CD4-positive, alpha-beta T cell treated with Interferon alpha-2 for 1 hour (primary cell): ENCODE data around the gene AGMO.
"Not testable (repeated sequence)": the region's sequence is repeated elsewhere in the genome, so short reads cannot be mapped to it uniquely, and the experiment has no call there.

Source experiments
- DNase-seq, 2 donors: peaks; one replicate each; pipeline ENCODE4 v3.0.0-alpha.2; 2020 to 2022

The AGMO gene

DNA sequence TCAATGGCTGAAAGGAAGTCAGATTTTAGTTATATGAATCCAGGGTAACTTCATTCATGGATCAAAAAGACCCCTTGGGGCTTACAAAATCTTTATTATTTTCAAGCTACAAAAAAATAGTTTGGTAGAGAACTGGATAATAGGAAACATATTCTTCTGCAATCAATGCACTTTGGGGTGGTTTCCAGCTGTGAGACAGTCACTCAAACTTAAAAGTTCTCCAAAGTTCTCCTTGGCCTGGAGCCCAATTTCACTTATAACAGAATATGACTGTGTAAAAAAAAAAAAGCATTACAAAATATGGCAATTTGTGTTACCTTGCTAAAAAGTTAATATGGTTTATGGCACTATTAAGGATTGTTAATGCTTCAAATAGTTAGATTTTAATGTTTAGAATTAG lies 255.5 kb downstream of the AGMO start:
- DNase-seq, result no peak

DNA sequence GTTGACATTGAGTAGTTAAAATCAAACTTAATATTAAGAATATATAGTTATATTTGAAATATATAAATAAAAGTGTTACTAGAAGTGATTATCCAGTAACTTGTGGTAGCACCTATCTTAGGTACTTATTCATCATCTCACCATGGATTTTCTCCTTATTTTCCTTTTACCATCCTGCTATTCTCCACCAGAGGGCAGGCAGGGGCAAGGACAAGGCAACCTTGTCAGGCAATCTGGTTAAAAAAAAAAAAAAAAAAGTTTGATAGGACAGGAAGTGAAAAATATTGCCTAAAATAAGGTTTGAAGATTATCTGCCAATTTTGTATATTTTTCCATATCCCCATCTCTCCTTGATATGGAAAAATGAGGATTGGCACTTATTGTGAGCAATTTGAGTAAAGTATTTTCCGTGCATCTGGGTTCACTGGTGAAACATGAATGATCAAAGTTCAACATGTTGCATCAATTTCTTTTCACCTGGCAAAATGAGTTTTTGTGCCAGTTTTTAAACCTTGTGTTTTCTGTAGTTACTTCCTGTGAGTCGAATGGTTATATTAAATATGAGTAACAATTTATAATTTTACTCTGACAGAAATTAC lies 256.7 kb downstream of the AGMO start:
- no peak for DNase-seq

DNA sequence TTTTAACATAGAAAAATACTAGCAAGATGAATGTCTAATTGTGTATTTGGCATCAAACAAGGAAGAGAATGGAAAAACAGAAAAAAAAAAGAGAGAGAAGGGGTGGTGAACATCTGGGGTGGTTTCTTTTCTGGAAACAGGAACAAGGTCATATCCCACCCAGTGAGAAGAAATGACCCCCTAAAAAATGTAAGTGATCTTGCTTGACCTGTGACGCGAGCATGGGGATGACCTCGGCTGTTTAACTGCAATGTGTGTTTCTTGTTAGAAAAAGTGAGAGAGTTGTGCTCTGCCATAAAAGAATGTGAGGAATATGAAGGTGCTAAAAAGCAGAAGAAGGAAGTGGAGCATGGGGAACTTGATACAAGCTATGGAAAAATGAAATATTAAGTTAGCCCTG lies 258.5 kb downstream of the AGMO start:
- DNase-seq, result no peak

DNA sequence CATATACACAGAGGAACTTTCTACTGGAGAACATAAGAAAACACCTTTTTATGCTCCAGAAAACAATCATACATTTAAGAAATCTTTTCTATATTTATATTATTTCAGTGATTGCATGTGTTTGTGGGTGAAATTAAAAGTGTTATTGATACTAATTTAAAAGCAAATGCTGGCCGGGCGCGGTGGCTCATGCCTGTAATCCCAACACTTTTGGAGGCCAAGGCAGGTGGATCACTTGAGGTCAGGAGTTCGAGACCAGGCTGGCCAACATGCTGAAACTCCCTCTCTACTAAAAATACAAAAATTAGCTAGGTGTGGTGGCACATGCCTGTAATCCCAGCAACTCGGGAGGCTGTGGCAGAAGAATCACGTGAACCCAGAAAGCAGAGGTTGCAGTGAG lies 260.8 kb downstream of the AGMO start:
- not testable (repeated sequence) for DNase-seq

DNA sequence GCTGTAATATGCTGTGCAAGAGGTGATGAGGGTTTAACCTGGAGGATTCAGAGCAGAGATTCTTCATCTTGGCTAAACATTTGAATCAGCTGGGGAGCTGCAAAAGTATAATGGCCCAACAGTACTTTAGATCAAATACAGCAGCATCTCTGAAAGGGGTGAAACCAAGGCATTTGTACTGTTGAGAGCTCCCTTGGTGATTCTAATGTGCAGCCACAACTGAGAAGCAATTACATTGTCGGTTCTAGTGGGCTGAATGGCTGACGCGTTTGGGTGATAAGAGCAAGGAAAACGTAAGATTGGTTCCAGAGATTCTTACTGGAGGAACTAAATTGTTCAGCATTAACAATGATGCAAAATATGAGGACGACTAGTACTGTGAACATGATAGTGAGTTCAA lies 269.7 kb downstream of the AGMO start:
- no peak for DNase-seq

DNA sequence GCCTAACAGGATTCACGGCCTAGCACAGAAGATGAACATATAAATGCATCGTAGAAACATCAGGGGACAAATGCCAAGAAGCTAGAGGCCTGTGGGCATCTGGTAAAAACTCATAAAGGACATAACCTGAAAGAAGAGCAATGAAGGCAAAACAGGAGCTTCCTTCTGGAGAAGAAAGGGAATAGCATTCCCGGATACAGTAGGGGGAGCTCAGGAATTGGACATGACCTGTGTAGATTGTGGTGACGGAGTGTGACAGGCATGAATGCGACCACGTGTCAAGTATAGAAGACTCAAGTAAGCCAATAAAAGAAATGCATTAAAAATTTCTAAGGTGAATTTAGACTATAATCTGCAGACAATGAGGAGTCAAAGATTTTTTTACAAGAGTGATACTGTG lies 270.1 kb downstream of the AGMO start:
- DNase-seq, result no peak

DNA sequence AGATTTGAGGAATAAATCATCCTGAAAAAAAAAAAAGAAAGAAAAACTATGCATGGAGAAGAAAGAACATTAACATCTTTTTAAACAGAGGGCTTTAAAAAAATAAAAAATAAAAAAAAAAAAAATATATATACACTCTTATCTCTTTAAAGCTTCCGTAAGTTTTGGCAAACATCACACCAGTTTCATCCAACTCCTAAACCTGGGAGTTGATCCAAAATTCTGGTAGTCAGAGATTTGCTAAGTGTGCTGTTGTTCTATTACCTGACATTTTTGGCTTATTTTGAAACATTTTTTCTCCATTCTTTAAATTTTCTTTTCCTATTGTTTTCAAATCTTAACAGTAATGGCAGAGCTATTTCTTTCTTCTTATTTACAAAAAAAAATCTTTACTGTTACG lies 273.1 kb downstream of the AGMO start:
- no peak for DNase-seq

DNA sequence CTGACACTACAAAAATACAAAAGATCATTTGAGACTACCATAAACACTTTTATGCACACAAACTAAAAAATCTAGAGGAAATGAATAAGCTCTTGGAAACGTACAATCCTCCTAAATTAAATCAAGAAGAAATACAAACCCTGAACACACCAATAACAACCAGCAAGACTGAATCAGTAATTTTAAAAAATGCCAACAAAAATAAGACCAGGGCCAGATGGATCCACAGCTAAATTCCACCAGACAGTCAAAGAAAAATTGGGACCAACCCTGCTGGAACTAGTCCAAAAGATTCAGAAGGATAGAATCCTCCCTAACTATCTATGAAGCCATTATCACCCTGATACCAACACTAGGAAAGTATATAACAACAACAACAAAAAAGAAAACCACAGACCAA lies 277.4 kb downstream of the AGMO start:
- no peak for DNase-seq

DNA sequence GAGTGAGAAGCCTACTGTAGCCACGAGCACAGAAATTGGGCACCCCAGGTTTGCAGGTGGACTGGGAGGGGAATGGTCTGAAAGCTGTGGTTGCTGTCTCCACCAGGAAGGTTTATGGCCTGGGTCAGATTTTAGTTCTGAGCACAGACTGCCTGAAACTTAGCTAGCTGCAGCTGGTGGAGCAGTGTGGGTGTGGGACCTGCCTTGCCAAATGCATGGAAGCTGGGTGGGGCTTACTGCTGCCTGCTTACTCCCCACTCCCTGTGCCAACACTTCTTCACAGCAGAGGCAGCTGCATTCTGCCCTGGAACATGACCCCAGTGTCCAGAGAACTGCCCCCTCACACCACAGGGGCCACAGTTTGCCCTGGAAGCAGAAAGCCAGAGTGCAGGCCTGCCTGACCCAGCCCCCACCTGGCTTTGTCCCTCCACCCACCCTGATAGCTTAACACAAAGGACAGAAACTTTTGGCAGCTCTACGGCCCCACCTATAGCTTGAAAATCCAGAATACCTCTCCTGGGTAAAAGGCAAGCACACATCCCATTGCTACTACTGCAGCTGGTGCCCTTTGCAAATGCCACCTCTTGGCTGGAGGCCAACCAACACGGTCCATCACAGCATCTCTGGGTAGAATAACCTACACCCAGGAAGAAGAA lies 281.6 kb downstream of the AGMO start:
- DNase-seq, result no peak

DNA sequence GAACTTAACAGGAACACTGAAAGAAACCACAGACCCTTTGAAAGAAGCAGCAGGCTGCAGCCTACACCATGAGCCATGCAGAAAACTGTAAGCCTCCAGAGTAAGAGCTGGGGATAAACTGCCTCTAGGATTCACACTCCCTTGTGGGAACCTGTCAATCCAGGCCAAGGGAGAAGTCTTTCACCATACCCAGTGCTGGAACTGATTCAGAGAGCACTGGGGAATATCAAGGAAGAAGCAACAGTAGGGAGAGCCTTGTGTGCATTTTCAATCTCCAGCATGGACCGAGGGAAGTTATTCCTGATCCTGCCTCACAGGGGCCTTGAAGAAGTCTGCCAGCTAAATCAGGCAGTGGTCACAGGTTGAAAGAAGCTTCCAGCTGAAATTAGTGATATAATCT lies 282.2 kb downstream of the AGMO start:
- no peak for DNase-seq

DNA sequence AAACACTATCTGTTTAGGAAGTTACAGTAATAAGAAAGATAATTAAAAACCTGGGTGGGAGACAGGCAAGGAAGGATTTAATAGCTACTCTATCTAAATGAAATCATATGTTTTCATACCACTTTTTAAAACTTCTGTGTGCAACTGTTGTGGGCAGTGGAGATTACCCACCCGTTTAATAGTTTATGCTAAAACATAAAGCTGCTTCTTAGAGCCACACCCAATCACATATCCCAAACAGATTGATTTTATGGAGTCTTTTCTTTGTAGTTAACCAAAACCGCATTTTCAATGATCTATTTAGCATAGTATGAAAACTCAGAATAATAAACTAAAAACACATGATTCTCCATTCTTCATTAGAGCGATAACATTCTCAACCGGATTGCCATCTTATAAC lies 304.1 kb downstream of the AGMO start:
- no peak for DNase-seq

DNA sequence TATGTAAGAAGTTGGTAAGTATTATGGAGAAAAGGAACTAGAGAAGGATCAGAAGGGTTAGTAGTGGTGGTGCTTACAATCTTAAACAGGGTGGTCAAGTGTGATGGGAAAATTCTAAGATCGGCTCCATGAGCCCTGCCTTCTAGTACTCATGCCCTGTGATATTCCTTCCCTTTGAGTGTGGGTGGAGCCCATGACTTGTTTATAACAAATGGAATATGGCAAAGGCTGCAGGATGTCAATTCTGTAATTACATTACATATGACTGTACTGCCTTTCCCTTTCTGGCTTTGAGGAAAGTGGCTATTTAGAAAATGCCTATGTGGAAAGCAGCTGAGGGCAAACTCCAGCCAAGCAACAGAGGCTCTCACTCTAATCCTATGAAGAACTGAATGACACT lies 309.6 kb downstream of the AGMO start:
- no peak for DNase-seq

DNA sequence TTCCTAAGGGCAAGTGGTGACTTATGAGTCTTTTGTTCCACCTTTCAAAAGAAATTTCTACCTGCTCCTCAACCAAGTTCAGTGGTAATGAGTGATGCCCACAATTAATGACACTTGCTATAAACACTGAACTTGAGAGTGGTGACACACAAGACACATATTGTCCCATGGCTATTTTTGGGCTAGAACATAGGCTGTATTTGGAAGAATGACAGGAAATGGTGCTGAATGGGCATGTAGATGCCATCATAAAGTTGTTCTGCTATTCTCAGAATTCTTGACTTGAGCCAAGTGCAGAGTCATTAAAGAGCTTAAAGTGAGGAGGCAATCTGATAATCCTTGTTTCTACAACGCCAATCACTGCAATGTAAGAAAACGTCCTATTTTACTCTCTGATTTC lies 313.3 kb downstream of the AGMO start:
- DNase-seq, result no peak

DNA sequence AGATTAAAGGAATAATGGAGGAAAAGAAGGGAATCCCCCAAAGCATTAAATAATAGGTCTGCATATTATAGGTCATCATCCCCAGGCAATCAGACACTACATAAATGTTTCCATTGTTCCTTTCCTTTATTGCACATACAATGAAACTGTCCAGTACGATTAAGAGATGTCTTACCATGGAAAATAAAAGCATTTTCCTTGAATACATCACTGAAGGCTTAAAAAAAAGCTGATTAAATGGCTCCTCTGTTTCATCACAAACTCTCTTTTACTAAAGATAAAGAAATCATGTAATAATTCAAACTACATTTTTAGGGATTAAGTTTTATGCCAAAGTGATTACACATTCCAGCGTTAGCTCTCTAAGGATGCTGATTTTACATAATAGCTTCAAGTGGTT lies 316.0 kb downstream of the AGMO start:
- DNase-seq, result no peak

DNA sequence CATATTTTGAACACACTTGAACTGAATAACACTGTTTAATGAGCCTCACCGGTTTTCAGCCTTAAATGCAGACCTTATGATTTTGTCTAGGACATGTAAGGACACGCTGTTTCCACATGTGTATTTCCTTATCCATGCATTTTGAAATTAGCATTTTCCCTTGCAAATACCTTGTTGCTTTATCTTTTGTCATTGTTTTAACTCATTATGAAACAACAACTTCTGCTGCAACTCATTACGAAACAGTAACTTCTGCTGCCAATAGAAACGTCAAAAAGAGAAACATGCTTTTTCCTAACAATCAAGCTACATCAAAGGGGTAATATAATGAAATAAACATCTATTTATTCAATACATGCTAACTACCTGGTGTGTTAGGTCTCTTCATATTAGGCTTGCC lies 322.0 kb downstream of the AGMO start:
- no peak for DNase-seq

DNA sequence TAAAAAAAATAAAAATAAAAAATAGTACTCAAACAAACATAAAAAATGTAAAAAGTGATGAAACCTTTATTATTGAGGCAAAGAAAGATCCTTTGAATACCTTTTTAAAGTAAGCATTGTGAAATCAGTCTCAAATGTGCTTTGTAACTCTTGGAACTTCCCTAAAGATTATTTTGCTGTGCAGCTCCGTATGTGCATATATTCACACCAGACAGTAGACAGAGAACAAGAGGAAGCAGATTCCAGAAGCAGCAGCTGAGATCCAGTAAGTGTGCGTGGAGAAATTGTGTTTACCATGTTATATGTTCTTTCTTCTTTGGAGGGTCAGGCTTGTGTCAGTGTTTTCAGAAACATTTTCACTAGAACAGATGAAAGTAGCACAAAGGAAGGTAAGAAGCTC lies 324.9 kb downstream of the AGMO start:
- DNase-seq, result no peak

DNA sequence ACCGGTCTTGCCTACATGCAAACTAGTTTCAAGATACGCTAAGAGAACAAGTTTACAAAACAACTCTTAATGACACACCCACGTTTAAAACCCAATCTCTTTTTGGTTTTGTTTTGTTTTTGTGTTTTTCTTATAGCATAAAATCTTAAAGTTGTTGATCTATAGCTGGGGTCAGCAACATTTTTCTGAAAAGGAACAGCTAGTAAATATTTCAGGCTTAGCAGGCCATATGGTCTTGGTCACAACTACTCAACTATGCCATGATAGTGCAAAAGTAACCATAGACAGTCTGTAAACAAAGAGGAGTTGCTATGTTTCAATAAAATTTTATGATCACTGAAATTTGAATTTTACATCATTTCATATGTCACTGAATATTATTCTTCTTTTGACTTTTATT lies 327.4 kb downstream of the AGMO start:
- DNase-seq, result no peak

DNA sequence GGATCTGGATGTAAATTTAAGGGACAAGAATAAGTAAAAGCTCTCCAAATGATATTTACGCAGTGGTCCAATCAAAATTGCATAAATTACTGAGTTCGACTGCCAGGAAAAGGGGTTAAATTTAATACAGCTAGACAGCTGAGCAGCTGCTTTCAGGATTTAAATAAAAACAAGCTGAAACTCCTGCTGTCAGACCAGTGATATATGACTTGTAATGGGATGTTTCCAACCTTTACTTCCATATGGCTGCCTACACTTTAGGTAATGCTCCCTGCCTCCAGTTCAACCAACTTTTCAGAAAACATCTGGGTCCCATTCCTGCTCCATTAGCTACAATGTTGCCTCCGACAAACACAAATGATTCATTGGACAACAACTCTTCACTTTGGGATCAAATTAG lies 333.0 kb downstream of the AGMO start:
- DNase-seq, result no peak

DNA sequence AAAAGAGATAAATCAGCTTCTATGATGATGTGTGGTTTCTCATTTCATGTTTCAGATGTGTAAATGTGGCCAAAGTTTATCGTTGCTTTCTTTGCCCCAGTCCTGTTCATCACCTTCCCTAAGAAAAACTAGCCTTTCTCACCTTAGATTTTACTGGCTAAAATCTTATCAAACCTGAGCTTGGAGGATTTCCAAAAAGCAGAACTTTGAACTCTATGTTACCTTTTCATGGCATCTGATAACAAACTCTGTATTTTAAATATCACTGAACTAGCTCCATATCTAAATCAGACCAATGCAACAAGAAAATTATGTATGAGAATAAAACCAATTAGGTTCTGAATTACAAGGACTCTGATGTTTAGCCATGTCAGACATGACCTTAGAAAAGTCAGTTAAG lies 335.8 kb downstream of the AGMO start:
- DNase-seq, result no peak

DNA sequence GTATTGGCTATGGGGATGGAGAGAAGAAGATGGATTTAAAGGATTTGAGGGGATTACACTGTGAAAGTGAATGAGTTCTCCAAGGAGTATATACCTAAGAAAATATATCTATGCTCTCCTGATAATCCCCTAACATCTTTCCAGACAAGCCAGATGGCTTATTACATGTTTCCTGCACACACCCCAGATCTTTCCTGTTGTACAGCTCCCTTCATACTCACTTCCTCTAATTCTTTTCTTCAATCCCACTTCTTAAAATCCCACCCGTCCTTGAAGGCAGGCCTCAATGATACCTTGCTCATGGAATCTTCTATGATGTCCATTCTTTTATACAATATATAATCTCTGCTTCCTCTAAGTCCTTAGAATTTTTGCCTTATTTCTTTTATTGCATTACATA lies 342.1 kb downstream of the AGMO start:
- DNase-seq, result no peak

DNA sequence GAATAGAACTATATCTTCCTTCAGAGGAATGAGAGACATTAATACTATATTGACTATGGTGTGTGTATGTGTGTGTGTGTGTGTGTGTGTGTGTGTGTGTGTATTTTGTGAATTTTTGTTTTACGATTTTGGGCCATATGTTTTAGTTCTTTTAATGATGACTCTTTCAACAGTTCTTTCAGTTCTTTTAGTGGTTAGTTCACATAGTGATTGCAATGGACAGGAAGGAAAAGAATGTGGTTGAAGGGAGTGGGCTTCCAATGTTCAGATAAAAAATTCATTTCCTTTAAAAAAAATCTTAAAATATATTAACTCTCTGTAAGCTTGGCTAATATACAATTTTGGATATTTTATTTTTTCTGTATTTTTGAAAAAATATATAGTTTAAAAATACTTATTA lies 343.6 kb downstream of the AGMO start:
- DNase-seq, result no peak

DNA sequence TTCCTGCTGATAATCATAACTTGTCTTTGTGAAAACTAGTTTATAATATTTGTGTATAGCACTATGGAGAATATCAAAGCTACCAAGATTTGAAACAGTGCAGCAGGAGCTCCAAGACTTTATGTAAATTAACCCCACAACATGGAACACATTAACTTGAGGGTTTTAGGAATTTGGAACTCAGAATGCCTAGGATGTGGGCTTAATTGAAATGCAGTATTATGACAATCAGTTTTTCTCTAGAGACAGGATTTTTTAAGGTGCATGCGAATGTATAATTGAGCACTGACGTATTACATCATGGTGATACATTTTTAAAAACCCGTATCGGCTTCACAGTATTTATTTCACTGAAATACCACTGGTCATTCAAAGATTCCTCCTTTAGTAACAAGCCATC lies 346.2 kb downstream of the AGMO start:
- no peak for DNase-seq

DNA sequence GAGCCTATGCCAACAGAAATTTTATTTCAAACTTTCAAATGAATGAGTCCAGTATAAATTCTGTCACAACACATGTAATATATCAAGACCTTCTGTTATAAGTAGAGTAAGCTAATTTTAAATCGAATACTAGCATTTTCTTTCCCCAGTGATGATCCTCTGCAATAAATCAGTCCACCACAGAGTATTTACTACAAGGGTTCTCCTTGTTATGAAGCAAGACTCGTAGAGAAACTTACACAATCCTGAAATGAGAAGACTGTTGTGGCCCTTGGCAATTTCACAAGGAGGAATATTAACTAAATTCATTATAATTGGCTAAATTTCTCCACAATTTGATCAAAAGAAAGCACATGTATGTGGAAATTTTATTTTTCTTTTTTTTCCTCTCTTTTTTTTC lies 346.8 kb downstream of the AGMO start:
- no peak for DNase-seq

DNA sequence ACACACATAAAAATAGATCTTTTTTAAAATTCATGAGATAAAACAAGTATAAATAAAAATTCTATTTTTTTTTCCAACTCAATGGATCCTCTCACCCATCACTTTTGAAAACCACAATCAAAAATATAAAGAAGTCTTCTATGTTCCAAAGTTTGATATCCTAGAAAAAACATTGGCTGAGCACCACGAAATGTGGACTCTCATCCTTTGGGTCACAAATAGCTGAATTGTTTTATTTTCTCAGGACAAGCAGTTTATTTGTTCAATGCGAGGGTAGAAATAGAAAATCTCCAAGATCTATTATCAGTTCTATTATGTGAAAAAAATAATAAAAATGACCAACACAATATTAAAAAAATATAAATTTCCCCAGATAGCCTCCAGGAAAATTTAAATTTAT lies 348.7 kb downstream of the AGMO start:
- DNase-seq, result no peak

DNA sequence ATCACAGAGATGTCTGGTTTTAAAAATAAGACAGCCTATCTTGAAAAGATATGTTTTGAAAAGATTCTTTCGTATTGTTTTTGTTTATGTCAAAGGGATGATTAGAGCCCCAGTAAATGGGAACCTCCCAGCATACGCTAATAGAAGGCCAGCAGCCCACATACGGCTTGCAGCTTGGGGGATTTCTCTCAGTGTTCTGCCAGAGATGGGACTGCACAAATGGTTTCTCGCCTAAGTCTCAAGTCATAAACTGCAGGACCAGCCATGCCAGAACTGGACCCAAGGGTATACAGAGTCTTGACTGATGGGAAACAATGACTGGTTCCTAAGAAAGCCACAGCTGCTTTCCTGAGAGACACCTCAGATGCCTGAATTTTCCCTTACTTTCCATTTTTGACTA lies 352.4 kb downstream of the AGMO start:
- DNase-seq, result no peak

DNA sequence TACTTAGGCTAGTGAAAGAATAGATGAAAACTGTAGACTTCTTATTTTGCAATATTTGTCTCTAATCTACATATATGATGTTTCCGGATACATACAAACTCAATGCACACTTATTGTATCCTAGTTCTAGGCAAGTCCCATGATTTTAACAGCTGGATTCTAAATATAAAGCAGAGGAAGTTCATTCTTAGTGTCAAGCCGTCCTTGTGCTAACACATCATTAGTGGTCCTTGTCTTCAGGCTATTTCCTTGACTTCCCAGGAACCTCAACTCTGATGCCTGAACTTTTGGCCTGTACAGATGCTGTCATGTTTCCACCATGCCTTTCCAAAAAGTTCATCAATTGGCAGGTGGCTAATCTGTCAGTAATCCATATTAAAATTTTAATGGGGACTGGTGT lies 357.4 kb downstream of the AGMO start:
- DNase-seq, result no peak
